DMS 273 treated with DMSO at 0.1 percent for 48 hours (cell line): Measurements from ENCODE around the gene OMD.
"Not testable (repeated sequence)": the region's sequence is repeated elsewhere in the genome, so short reads cannot be mapped to it uniquely, and the experiment has no call there.

Experiments used
- DNase-seq: peaks from one replicate; lab custom pipeline; 2025; lab: John Stamatoyannopoulos, UW

The OMD gene

GRCh38 chr9:92411157-92411556 is 13.1 kb downstream of the OMD start:
- DNase-seq = not testable (repeated sequence)

- DNase-seq = no peak
Measured at GRCh38 chr9:92408747-92409478, 15.4 kb downstream of the OMD start.

- DNase-seq = no peak
Measured at GRCh38 chr9:92407818-92408217, 16.5 kb downstream of the OMD start.

GRCh38 chr9:92406477-92406876 is 17.8 kb downstream of the OMD start:
- DNase-seq = no peak

GRCh38 chr9:92405818-92406217 is 18.5 kb downstream of the OMD start:
- no peak for DNase-seq

- no peak for DNase-seq
Measured at GRCh38 chr9:92404042-92404836, 20.0 kb downstream of the OMD start, which contains the start of gene OGN. Gene OGN (minus strand): TSS chr9:92404578. CDS start chr9:92403407, 1,171 bp downstream.

GRCh38 chr9:92402826-92403745 is 21.2 kb downstream of the OMD start:
- no peak for DNase-seq

- DNase-seq = no peak
Measured at GRCh38 chr9:92402360-92402759, 21.9 kb downstream of the OMD start.

- DNase-seq = no peak
Measured at GRCh38 chr9:92397853-92398252, 26.4 kb downstream of the OMD start.

- DNase-seq = no peak
Measured at GRCh38 chr9:92395617-92396016, 28.7 kb downstream of the OMD start.

- no peak for DNase-seq
Measured at GRCh38 chr9:92393686-92394085, 30.6 kb downstream of the OMD start.

- no peak for DNase-seq
Measured at GRCh38 chr9:92392690-92393089, 31.6 kb downstream of the OMD start.

- DNase-seq = no peak
Measured at GRCh38 chr9:92385953-92386352, 38.3 kb downstream of the OMD start.

GRCh38 chr9:92385477-92385876 is 38.8 kb downstream of the OMD start:
- DNase-seq = no peak

- no peak for DNase-seq
Measured at GRCh38 chr9:92385001-92385400, 39.3 kb downstream of the OMD start.

GRCh38 chr9:92384375-92384774 is 39.9 kb downstream of the OMD start:
- DNase-seq = no peak

GRCh38 chr9:92381775-92382174 is 42.5 kb downstream of the OMD start:
- no peak for DNase-seq

GRCh38 chr9:92380603-92381002 is 43.7 kb downstream of the OMD start:
- DNase-seq = no peak

GRCh38 chr9:92378865-92379560 is 45.3 kb downstream of the OMD start:
- DNase-seq = no peak

- DNase-seq = no peak
Measured at GRCh38 chr9:92377876-92378275, 46.4 kb downstream of the OMD start.

- DNase-seq = no peak
Measured at GRCh38 chr9:92373167-92373566, 51.1 kb downstream of the OMD start.

GRCh38 chr9:92369075-92369474 is 55.2 kb downstream of the OMD start:
- no peak for DNase-seq
